Keratinocyte (primary cell): Measurements from ENCODE around the gene CCM2. TPM values are rescaled to one million over a fixed set of nuclear protein-coding genes. Genes with fewer than 3 reads are reported as not detected.

ENCODE experiments used
- DNase-seq: peaks from one replicate; pipeline ENCODE4 v3.0.0-alpha.2; 2011; ENCODE audit warnings: low read depth, missing footprints, low spot score
- FAIRE-seq: peaks from 2 replicates; lab custom pipeline; 2011; peaks lifted over from hg19 to GRCh38; lab: Jason Lieb, UNC
- H2AFZ ChIP-seq: 2 replicates; pipeline ENCODE4 v1.6.0; 2012; ENCODE audit warnings: low read length, control low read depth, inconsistent platforms; ENCODE audit not compliant: control insufficient read depth
- H3K27ac ChIP-seq: 2 replicates; pipeline ENCODE4 v1.5.1; 2011; ENCODE audit warnings: low read length; ENCODE audit not compliant: control insufficient read depth, insufficient read depth
- H3K27me3 ChIP-seq: 3 replicates; pipeline ENCODE4 v1.6.0; 2011; ENCODE audit warnings: low read length; ENCODE audit not compliant: control insufficient read depth, insufficient read depth; ENCODE audit errors: extremely low read depth
- H3K36me3 ChIP-seq, 2 experiments: 2 replicates in 1 of 2; 3 replicates in 1 of 2; pipeline ENCODE4 v1.5.1; 2011; ENCODE audit warnings: low read length in 2 of 2, mild to moderate bottlenecking in 1 of 2; ENCODE audit not compliant: control insufficient read depth in 2 of 2, insufficient read depth in 2 of 2; ENCODE audit errors: extremely low read depth in 1 of 2
- H3K4me1 ChIP-seq: 3 replicates; pipeline ENCODE4 v1.5.1; 2011; ENCODE audit warnings: low read length; ENCODE audit not compliant: control insufficient read depth, insufficient read depth; ENCODE audit errors: extremely low read depth
- H3K4me2 ChIP-seq: 3 replicates; pipeline ENCODE4 v1.6.0; 2011; ENCODE audit warnings: low read depth, low read length; ENCODE audit not compliant: control insufficient read depth, insufficient read depth; ENCODE audit errors: extremely low read depth
- H3K4me3 ChIP-seq, 3 experiments: fragments of 200-600 bp in 1 of 3; sonication (generic) in 1 of 3; 2 replicates in 2 of 3; 3 replicates in 1 of 3; pipeline ENCODE4 v1.5.1; 2011 to 2016; ENCODE audit warnings: low read length in 3 of 3, mild to moderate bottlenecking in 3 of 3, control low read depth in 2 of 3, inconsistent platforms in 1 of 3, low read depth in 1 of 3, mixed read lengths in 1 of 3, mixed run types in 1 of 3, moderate library complexity in 1 of 3; ENCODE audit not compliant: control insufficient read depth in 2 of 3, insufficient read depth in 2 of 3; ENCODE audit errors: extremely low read depth in 1 of 3
- H3K79me2 ChIP-seq: 2 replicates; pipeline ENCODE4 v1.6.0; 2012; ENCODE audit warnings: low read length; ENCODE audit not compliant: control insufficient read depth, insufficient read depth
- H3K9ac ChIP-seq: 3 replicates; pipeline ENCODE4 v1.6.0; 2011; ENCODE audit warnings: low read length; ENCODE audit not compliant: control insufficient read depth, insufficient read depth; ENCODE audit errors: extremely low read depth
- H3K9me1 ChIP-seq: 3 replicates; pipeline ENCODE4 v1.6.0; 2011; ENCODE audit warnings: low read length; ENCODE audit not compliant: control insufficient read depth, insufficient read depth; ENCODE audit errors: extremely low read depth
- H3K9me3 ChIP-seq: 2 replicates; pipeline ENCODE4 v1.5.1; 2012; ENCODE audit warnings: low read depth, low read length; ENCODE audit not compliant: control insufficient read depth
- H4K20me1 ChIP-seq: 3 replicates; pipeline ENCODE4 v1.6.0; 2011; ENCODE audit warnings: low read length; ENCODE audit not compliant: control insufficient read depth, insufficient read depth; ENCODE audit errors: extremely low read depth
- CTCF ChIP-seq, 3 experiments: IDR thresholded peaks in 1 of 3; conservative IDR thresholded peaks in 1 of 3; optimal IDR thresholded peaks in 1 of 3; 2 replicates in 2 of 3; 3 replicates in 1 of 3; pipeline versions ENCODE3 to v1.5.1; 2011; ENCODE audit warnings: low read length in 3 of 3, mild to moderate bottlenecking in 3 of 3, moderate library complexity in 2 of 3, control low read depth in 1 of 3, inconsistent platforms in 1 of 3; ENCODE audit not compliant: insufficient read depth in 2 of 3; ENCODE audit errors: extremely low read depth in 1 of 3
- EZH2 ChIP-seq: IDR thresholded peaks from one replicate; pipeline ENCODE4 v1.6.1; 2012; ENCODE audit warnings: inconsistent platforms, mild to moderate bottlenecking, low read length, moderate library complexity
- dilution Hi-C: fragments of 300-500 bp; cut with MboI; formaldehyde crosslinking; loops from one replicate; pipeline ENCODE4 v1.7.0; 2020; ENCODE audit warnings: low sequenced_read_pairs; ENCODE audit not compliant: extremely low pct_ligation_motif_present
- polyA plus RNA-seq, 5 experiments: library from polyadenylated mRNA; depleted of rRNA in 3 of 5; stranded (reverse) in 3 of 5; stranded (forward) in 1 of 5; unstranded in 1 of 5; fragments of >200 nt; gene quantifications; 1 replicate in 1 of 5; 2 replicates in 3 of 5; 3 replicates in 1 of 5; pipeline versions ENCODE4 v1.2.1 to v1.2.3, GENCODE V29; 2011 to 2012; ENCODE audit warnings: missing spikeins in 2 of 5, low read depth in 1 of 5, low replicate concordance in 1 of 5

Gene CCM2
- polyA plus RNA-seq, 1 donor (not counting 4 experiments of a cell fraction or from before 2014, with no cell fraction given): 44.8 TPM

GRCh38 chr7:45065031-45065995, 65.3 kb downstream of the CCM2 start:
- Histone ChIP-seq H3K9me3 (no peaks in the 10 kb centered on the region), H3K4me3 (no peak overlapping the region), H3K79me2 (peaks cover 33% of the 10 kb centered on the region), H3K27me3 (no peaks in the 10 kb centered on the region), H2AFZ (no peak overlapping the region), H3K27ac (no peak overlapping the region), H4K20me1 (no peaks in the 10 kb centered on the region), H3K4me1 (peaks cover 4% of the 10 kb centered on the region), H3K9ac (no peak overlapping the region), H3K4me2 (no peak overlapping the region), H3K9me1 (no peaks in the 10 kb centered on the region), H3K36me3 (peaks cover 24 to 42% of the 10 kb centered on the region in 2 experiments)
- no peak for DNase-seq
- no peak for TF ChIP-seq CTCF (optimal IDR thresholded peaks at IDR 0.05 in 1 of 3, IDR thresholded peaks at IDR 0.05 in 1 of 3, conservative IDR thresholded peaks at IDR 0.05 in 1 of 3; ENCODE audit: extremely low read depth in 1 of 3, insufficient read depth in 2 of 3, low read length in 3 of 3)
- TF ChIP-seq EZH2: no peak
- dilution Hi-C loops: no loop called here
- no peak for FAIRE-seq

GRCh38 chr7:45066409-45066808, 66.4 kb downstream of the CCM2 start:
- H3K27ac ChIP-seq: no peak overlapping the region
- peaks cover 26 to 45% of the 10 kb centered on the region in 2 experiments for H3K36me3 ChIP-seq
- FAIRE-seq (no peak), DNase-seq (no peak)
- peaks cover 26% of the 10 kb centered on the region for H3K79me2 ChIP-seq
- dilution Hi-C loops: no loop called here
- H3K4me3 ChIP-seq: no peak overlapping the region
- H3K9me3 ChIP-seq: no peaks in the 10 kb centered on the region
- H4K20me1 ChIP-seq: no peaks in the 10 kb centered on the region
- no peak overlapping the region for H3K4me2 ChIP-seq
- H2AFZ ChIP-seq: no peak overlapping the region
- H3K4me1 ChIP-seq: peaks cover 4% of the 10 kb centered on the region
- no peaks in the 10 kb centered on the region for H3K9me1 ChIP-seq
- no peak overlapping the region for H3K9ac ChIP-seq
- no peak for TF ChIP-seq EZH2
- no peaks in the 10 kb centered on the region for H3K27me3 ChIP-seq
